ENCODE data around the gene EIF6. TPM values are rescaled to one million over a fixed set of nuclear protein-coding genes. Genes with fewer than 3 reads are reported as not detected.
"Not testable (repeated sequence)": the region's sequence is repeated elsewhere in the genome, so short reads cannot be mapped to it uniquely, and the experiment has no call there.

The EIF6 gene
- total RNA-seq, 1 experiment from 2014 or later, result 155 TPM

GRCh38 chr20:35319192-35319870, 34.8 kb upstream of the EIF6 start:
- Histone ChIP-seq H3K27me3 (replicated peaks) (no peaks in the 10 kb centered on the region), H3K4me3 (no peak overlapping the region), H3K36me3 (no peaks in the 10 kb centered on the region), H3K9me3 (replicated peaks) (no peaks in the 10 kb centered on the region), H3K27ac (peak overlapping the region; percentile 66), H3K4me1 (replicated peaks) (peaks cover 61% of the 10 kb centered on the region)
- peak in 1 of 2 experiments; percentile 54 for DNase-seq (ENCODE audit: low read depth in 1 of 2, low spot score in 2 of 2)

- peak in 1 of 2 experiments; percentile 69 for DNase-seq (ENCODE audit: low read depth in 1 of 2, low spot score in 2 of 2)
- Histone ChIP-seq H3K4me1 (replicated peaks) (peaks cover 68% of the 10 kb centered on the region), H3K27me3 (replicated peaks) (no peaks in the 10 kb centered on the region)
Observed at GRCh38 chr20:35318502-35319157, 34.1 kb upstream of the EIF6 start.

GRCh38 chr20:35317416-35318210, 33.0 kb upstream of the EIF6 start:
- no peaks in the 10 kb centered on the region for H3K27me3 ChIP-seq (replicated peaks)
- H3K27ac ChIP-seq, result peak overlapping the region; percentile 66; the same call in 1 of the 2 replicates
- H3K36me3 ChIP-seq, result no peaks in the 10 kb centered on the region
- no peaks in the 10 kb centered on the region for H3K9me3 ChIP-seq (replicated peaks)
- peaks cover 78% of the 10 kb centered on the region for H3K4me1 ChIP-seq (replicated peaks)
- H3K4me3 ChIP-seq, result no peak overlapping the region
- DNase-seq (ENCODE audit: low read depth in 1 of 2, low spot score in 2 of 2), result no peak

More at GRCh38 chr20:35318502-35319157, 34.1 kb upstream of the EIF6 start:
- no peak overlapping the region for H3K4me3 ChIP-seq
- H3K36me3 ChIP-seq, result no peaks in the 10 kb centered on the region
- H3K27ac ChIP-seq, result peak overlapping the region; percentile 66
- H3K9me3 ChIP-seq (replicated peaks), result no peaks in the 10 kb centered on the region

GRCh38 chr20:35316086-35316485, 31.5 kb upstream of the EIF6 start:
- H3K4me3 ChIP-seq, result no peak overlapping the region
- H3K9me3 ChIP-seq (replicated peaks), result no peaks in the 10 kb centered on the region
- no peak for DNase-seq (ENCODE audit: low read depth in 1 of 2, low spot score in 2 of 2)
- H3K36me3 ChIP-seq, result no peaks in the 10 kb centered on the region
- H3K27me3 ChIP-seq (replicated peaks), result no peaks in the 10 kb centered on the region
- peaks cover 93% of the 10 kb centered on the region for H3K4me1 ChIP-seq (replicated peaks)
- peak overlapping the region; percentile 10 for H3K27ac ChIP-seq

GRCh38 chr20:35315632-35316020, 31.1 kb upstream of the EIF6 start:
- Histone ChIP-seq H3K4me1 (replicated peaks) (peaks cover 91% of the 10 kb centered on the region), H3K27ac (peak overlapping the region; percentile 32)
- not testable (repeated sequence) for H3K27me3 ChIP-seq (replicated peaks); H3K36me3 ChIP-seq; H3K4me3 ChIP-seq; H3K9me3 ChIP-seq (replicated peaks)
- peak; percentile 37 to 65 for DNase-seq (ENCODE audit: low read depth in 1 of 2, low spot score in 2 of 2)

DNA sequence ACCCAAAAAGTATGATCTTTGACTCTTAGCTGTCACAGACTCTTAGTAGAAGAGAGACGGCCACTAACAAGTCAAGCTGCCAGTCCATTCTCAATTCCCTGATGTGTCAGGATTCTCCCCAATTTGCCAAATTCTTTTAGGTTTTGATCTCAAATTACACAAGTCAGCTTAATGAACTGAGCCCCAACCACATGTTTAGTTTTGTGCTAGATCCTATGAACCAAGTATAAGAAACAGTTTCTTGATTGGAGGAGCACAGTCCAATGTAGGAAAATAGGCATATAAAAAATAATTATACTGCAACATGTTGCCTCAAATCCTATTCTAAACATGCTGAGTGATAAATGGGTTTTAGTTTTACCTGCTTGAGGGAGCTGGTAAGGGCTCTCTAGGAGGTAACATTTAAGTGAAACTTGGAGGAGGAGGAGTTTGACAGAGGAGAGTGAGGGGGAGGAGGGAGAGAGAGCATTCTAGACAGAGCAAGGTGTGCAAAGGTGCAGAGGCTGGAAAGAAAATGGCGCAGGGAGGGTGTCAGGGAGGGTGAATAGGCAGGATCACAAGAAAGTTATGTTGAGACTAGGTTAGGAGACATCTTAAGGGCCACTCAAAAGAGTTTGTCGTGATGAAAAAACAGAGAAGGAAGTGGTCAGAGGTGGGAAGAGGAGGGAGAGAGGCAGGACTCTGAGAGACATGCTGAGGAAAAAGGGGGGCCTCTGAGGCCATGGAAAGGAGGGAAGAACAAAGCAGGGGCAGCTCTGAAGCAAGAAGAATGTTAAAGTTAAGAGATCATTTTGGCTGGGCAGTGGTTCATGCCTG, 30.5 kb upstream of the EIF6 start:
- Histone ChIP-seq H3K9me3 (replicated peaks) (no peaks in the 10 kb centered on the region), H3K27me3 (replicated peaks) (no peaks in the 10 kb centered on the region), H3K27ac (peak overlapping the region; percentile 32), H3K4me1 (replicated peaks) (peaks cover 85% of the 10 kb centered on the region), H3K36me3 (no peaks in the 10 kb centered on the region), H3K4me3 (no peak overlapping the region)
- no peak for DNase-seq (ENCODE audit: low read depth in 1 of 2, low spot score in 2 of 2)

DNA sequence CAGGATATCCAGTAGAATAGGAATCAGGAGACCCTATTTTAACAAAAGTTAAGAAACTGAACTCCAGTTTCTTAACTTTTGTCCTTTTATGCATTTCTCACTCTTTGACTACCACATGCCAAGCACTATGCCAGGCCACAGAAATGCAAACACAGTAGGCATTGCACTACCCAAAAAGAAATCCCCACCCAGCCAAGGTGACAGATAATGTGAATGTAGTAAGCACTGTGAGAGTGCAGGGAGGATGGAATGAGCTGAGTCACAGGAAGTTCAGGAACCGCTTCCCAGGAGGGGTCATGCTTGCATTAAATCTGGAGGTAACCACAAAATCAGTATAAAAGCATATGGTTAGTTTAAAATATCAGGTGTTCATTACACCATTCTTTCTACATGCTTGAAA, 27.7 kb upstream of the EIF6 start:
- Histone ChIP-seq H3K4me1 (replicated peaks) (peaks cover 77% of the 10 kb centered on the region), H3K9me3 (replicated peaks) (no peaks in the 10 kb centered on the region), H3K4me3 (no peak overlapping the region), H3K27me3 (replicated peaks) (no peaks in the 10 kb centered on the region), H3K36me3 (no peaks in the 10 kb centered on the region), H3K27ac (peak overlapping the region; percentile 81)
- DNase-seq (ENCODE audit: low read depth in 1 of 2, low spot score in 2 of 2), result peak; percentile 85 to 88

DNA sequence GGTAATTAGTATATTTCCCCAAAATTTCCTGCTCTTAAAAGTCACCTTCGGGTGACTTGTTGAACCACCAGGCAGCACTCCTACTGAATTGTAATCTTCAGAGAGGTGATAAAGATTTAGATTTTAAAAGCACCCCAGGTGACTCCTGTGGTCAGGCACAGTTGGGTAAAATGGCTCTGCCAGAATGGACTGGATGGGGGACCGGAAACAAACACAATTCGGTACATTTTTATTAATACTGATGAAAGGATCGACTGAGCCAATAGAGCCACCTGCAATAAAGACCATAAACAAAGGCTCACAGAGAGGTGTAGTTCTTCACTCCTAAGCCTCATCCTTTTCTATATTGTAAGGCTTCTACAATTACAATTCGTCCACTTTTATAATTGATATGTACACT, 27.2 kb upstream of the EIF6 start:
- Histone ChIP-seq H3K4me1 (replicated peaks) (peaks cover 82% of the 10 kb centered on the region), H3K27me3 (replicated peaks) (no peaks in the 10 kb centered on the region), H3K9me3 (replicated peaks) (no peaks in the 10 kb centered on the region), H3K4me3 (no peak overlapping the region), H3K36me3 (no peaks in the 10 kb centered on the region), H3K27ac (peak overlapping the region; percentile 81)
- DNase-seq (ENCODE audit: low read depth in 1 of 2, low spot score in 2 of 2), result no peak

- peaks cover 84% of the 10 kb centered on the region for H3K4me1 ChIP-seq (replicated peaks)
- peak overlapping the region; percentile 81 for H3K27ac ChIP-seq
- H3K27me3 ChIP-seq (replicated peaks), result no peaks in the 10 kb centered on the region
- no peak overlapping the region for H3K4me3 ChIP-seq
- peak; percentile 31 to 76 for DNase-seq (ENCODE audit: low read depth in 1 of 2, low spot score in 2 of 2)
- H3K9me3 ChIP-seq (replicated peaks), result no peaks in the 10 kb centered on the region
- no peaks in the 10 kb centered on the region for H3K36me3 ChIP-seq
Observed at GRCh38 chr20:35311409-35311808, 26.8 kb upstream of the EIF6 start.

DNA sequence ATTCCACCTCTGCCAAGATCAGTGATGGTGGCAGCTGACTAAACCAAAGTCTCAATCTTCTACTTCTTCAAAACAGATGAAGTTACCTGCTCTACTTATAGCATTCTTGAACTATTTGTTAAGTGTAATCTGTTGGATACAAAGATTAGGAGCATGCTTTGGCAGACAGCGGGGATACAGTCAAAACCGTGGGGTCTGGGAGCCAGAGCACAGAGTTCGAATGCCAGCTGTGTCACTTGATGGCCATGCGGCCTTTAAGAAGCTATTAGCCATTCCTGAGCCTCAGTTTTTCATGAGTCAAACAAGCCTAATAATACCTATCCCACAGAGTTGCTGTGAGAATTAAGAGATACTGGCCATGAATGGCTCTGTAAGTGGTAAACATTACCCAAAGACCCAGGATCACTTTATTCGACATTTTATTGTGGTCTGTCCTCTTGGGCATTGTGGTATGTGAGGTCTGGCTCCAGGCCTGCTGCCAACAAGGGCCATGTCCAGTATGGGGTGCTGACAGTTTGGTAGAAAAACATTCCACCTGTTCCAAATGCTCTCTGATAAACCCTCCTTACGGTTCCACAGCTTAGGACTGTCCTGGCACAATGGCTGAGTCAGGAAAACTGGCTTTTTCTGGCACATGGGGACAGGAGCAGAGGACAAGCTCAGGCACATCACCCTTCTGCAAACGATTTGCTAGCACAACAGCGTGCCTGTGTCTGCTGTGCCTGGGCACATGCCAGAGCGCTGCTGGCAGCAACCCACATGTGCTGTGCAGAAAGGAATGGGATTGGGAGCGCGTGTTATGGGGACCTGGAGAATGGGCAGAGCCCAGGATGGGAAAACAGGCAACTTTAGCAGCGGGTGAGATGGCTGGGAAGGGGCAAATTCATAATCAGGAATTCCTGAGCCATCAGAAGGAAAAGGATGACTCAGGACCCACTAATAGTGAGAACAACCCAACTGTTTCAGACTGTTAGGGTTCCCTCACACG, 23.4 kb upstream of the EIF6 start:
- peak overlapping the region; percentile 84 for H3K27ac ChIP-seq
- no peak overlapping the region for H3K4me3 ChIP-seq
- H3K9me3 ChIP-seq (replicated peaks), result no peaks in the 10 kb centered on the region
- no peaks in the 10 kb centered on the region for H3K27me3 ChIP-seq (replicated peaks)
- peak; percentile 69 to 72 for DNase-seq (ENCODE audit: low read depth in 1 of 2, low spot score in 2 of 2)
- H3K4me1 ChIP-seq (replicated peaks), result peaks cover 84% of the 10 kb centered on the region
- H3K36me3 ChIP-seq, result peaks cover 9% of the 10 kb centered on the region; the same call in 1 of the 2 replicates

DNA sequence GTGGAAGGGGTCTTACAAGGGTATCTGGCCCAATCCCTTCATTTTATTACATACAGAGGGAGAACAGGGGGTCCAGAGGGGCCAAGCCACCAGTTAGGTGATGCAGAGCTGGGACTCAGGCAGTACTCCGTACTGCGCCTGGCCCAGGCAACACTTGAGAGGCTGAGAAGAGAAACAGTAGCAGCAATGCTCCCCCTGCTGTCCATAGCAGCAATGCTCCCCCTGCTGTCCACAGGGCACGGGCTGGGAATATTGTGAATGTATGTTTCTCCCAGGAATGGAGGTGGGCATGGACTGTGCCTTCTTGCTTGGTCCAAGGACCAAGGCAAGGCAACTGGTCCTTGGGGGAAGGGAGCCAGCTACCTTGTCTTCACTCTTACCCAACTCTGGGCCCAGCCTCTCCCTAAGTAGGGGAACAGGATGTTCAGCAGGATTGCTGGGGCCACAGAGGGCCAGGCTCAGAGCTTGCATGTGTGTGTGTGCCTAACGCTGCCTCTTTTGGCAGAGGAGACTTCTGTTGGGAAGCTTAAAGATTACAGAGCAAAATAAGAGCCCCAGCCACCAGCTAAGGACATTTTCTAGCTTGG, 22.5 kb upstream of the EIF6 start:
- Histone ChIP-seq H3K27me3 (replicated peaks) (no peaks in the 10 kb centered on the region), H3K4me1 (replicated peaks) (peaks cover 84% of the 10 kb centered on the region), H3K4me3 (no peak overlapping the region), H3K9me3 (replicated peaks) (no peaks in the 10 kb centered on the region), H3K27ac (peak overlapping the region; percentile 84), H3K36me3 (peaks cover 9% of the 10 kb centered on the region; the same call in 1 of the 2 replicates)
- peak; percentile 71 to 83 for DNase-seq (ENCODE audit: low read depth in 1 of 2, low spot score in 2 of 2)

Data from SJSA1 (cell line).